ENCODE data around the gene DET1. TPM values are rescaled to one million over a fixed set of nuclear protein-coding genes. Genes with fewer than 3 reads are reported as not detected.
"Not testable (repeated sequence)": the region's sequence is repeated elsewhere in the genome, so short reads cannot be mapped to it uniquely, and the experiment has no call there.

DET1 gene
- total RNA-seq, 2 experiments from 2014 or later, result 2.2 to 2.8 TPM

GRCh38 chr15:88529021-88529630 lies 17.4 kb downstream of the DET1 start:
- Histone ChIP-seq H3K27ac (ENCODE audit: low read depth in 1 of 2, low read length in 2 of 2) (no peak overlapping the region), H3K4me1 (ENCODE audit: insufficient read depth, low read length) (no peaks in the 10 kb centered on the region), H3K9me3 (ENCODE audit: control insufficient read depth in 1 of 2, insufficient read depth in 1 of 2, low read length in 2 of 2) (no peaks in the 10 kb centered on the region), H3K4me3 (ENCODE audit: low read length) (no peak overlapping the region), H3K36me3 (ENCODE audit: insufficient read depth, low read length) (peaks cover 45% of the 10 kb centered on the region), H3K27me3 (ENCODE audit: control insufficient read depth in 1 of 2, insufficient read depth in 2 of 2, low read length in 2 of 2) (no peaks in the 10 kb centered on the region)
- intact Hi-C loops (cut with DNase I, micrococcal nuclease), result no loop called here
- Mint-ChIP-seq H3K4me3 (no peak overlapping the region), H3K9me3 (no peaks in the 10 kb centered on the region), H3K27ac (no peak overlapping the region), H3K36me3 (ENCODE audit: low read depth) (peaks cover 96% of the 10 kb centered on the region), H3K27me3 (no peaks in the 10 kb centered on the region), H3K4me1 (ENCODE audit: low read depth) (peaks cover 6% of the 10 kb centered on the region)
- ChIA-PET CTCF (no interaction called here), POLR2A (no interaction called here)
- DNase-seq, result no peak
- no peak for ATAC-seq (ENCODE audit: poor library complexity)
- TF ChIP-seq CTCF (IDR thresholded peaks at IDR 0.05), result no peak

GRCh38 chr15:88526247-88526879 lies 20.1 kb downstream of the DET1 start:
- Histone ChIP-seq H3K36me3 (ENCODE audit: insufficient read depth, low read length) (peaks cover 44% of the 10 kb centered on the region), H3K9me3 (ENCODE audit: control insufficient read depth in 1 of 2, insufficient read depth in 1 of 2, low read length in 2 of 2) (no peaks in the 10 kb centered on the region), H3K27me3 (ENCODE audit: control insufficient read depth in 1 of 2, insufficient read depth in 2 of 2, low read length in 2 of 2) (no peaks in the 10 kb centered on the region), H3K27ac (ENCODE audit: low read depth in 1 of 2, low read length in 2 of 2) (no peak overlapping the region), H3K4me1 (ENCODE audit: insufficient read depth, low read length) (no peaks in the 10 kb centered on the region), H3K4me3 (ENCODE audit: low read length) (no peak overlapping the region)
- no peaks in the 10 kb centered on the region for H3K27me3 Mint-ChIP-seq
- H3K4me1 Mint-ChIP-seq (ENCODE audit: low read depth), result peaks cover 6% of the 10 kb centered on the region
- POLR2A ChIA-PET, result no interaction called here
- no peak for DNase-seq
- H3K27ac Mint-ChIP-seq, result no peak overlapping the region
- H3K9me3 Mint-ChIP-seq, result no peaks in the 10 kb centered on the region
- peaks cover 78% of the 10 kb centered on the region for H3K36me3 Mint-ChIP-seq (ENCODE audit: low read depth)
- no peak overlapping the region for H3K4me3 Mint-ChIP-seq
- no peak for TF ChIP-seq CTCF (IDR thresholded peaks at IDR 0.05)
- ATAC-seq (ENCODE audit: poor library complexity), result no peak
- CTCF ChIA-PET, result no interaction called here
- intact Hi-C loops (cut with DNase I, micrococcal nuclease), result no loop called here

- ATAC-seq (ENCODE audit: poor library complexity), result no peak
- H3K4me3 Mint-ChIP-seq, result no peak overlapping the region
These were observed 21.1 kb downstream of the DET1 start for GRCh38 chr15:88525418-88525817.

GRCh38 chr15:88524094-88524493 lies 22.4 kb downstream of the DET1 start:
- H3K27ac ChIP-seq (ENCODE audit: low read depth in 1 of 2, low read length in 2 of 2); H3K4me3 ChIP-seq (ENCODE audit: low read length); ATAC-seq (ENCODE audit: poor library complexity); POLR2A ChIA-PET; H3K4me3 Mint-ChIP-seq; H3K9me3 ChIP-seq (ENCODE audit: control insufficient read depth in 1 of 2, insufficient read depth in 1 of 2, low read length in 2 of 2); intact Hi-C loops (cut with DNase I, micrococcal nuclease); CTCF ChIA-PET; DNase-seq; H3K27ac Mint-ChIP-seq; H3K27me3 Mint-ChIP-seq; H3K9me3 Mint-ChIP-seq; H3K4me1 Mint-ChIP-seq (ENCODE audit: low read depth); H3K4me1 ChIP-seq (ENCODE audit: insufficient read depth, low read length); H3K27me3 ChIP-seq (ENCODE audit: control insufficient read depth in 1 of 2, insufficient read depth in 2 of 2, low read length in 2 of 2): not testable (repeated sequence)
- H3K36me3 Mint-ChIP-seq (ENCODE audit: low read depth), result peaks cover 55% of the 10 kb centered on the region
- H3K36me3 ChIP-seq (ENCODE audit: insufficient read depth, low read length), result peaks cover 24% of the 10 kb centered on the region

More at GRCh38 chr15:88525418-88525817, 21.1 kb downstream of the DET1 start:
- POLR2A ChIA-PET, result no interaction called here
- Histone ChIP-seq H3K9me3 (ENCODE audit: control insufficient read depth in 1 of 2, insufficient read depth in 1 of 2, low read length in 2 of 2) (no peaks in the 10 kb centered on the region), H3K4me1 (ENCODE audit: insufficient read depth, low read length) (no peaks in the 10 kb centered on the region), H3K4me3 (ENCODE audit: low read length) (no peak overlapping the region), H3K36me3 (ENCODE audit: insufficient read depth, low read length) (peaks cover 34% of the 10 kb centered on the region), H3K27ac (ENCODE audit: low read depth in 1 of 2, low read length in 2 of 2) (no peak overlapping the region), H3K27me3 (ENCODE audit: control insufficient read depth in 1 of 2, insufficient read depth in 2 of 2, low read length in 2 of 2) (no peaks in the 10 kb centered on the region)
- Mint-ChIP-seq H3K27me3 (no peaks in the 10 kb centered on the region), H3K4me1 (ENCODE audit: low read depth) (peaks cover 6% of the 10 kb centered on the region), H3K27ac (no peak overlapping the region), H3K9me3 (no peaks in the 10 kb centered on the region), H3K36me3 (ENCODE audit: low read depth) (peaks cover 68% of the 10 kb centered on the region)
- intact Hi-C loops (cut with DNase I, micrococcal nuclease), result no loop called here
- no peak for TF ChIP-seq CTCF (IDR thresholded peaks at IDR 0.05)
- DNase-seq, result no peak
- CTCF ChIA-PET, result no interaction called here
